Liver (tissue), 9 donors: ENCODE data around the gene DTX4. TPM values are rescaled to one million over a fixed set of nuclear protein-coding genes. Genes with fewer than 3 reads are reported as not detected.
A peak's percentile ranks its signal among the peaks of the same experiment; 100 is the strongest.

Experiments
- DNase-seq: peaks from one replicate; pipeline ENCODE4 v3.0.0-alpha.2; 2017; ENCODE audit warnings: low spot score
- H3K27ac ChIP-seq, 2 donors: one replicate each; pipeline ENCODE4 v1.7.0; 2013; ENCODE audit warnings: inconsistent platforms in 2 of 2, low read length in 2 of 2, control low read depth in 1 of 2, low read depth in 1 of 2, mild to moderate bottlenecking in 1 of 2
- H3K27me3 ChIP-seq, 4 donors: one replicate each; pipeline versions ENCODE4 v1.6.1 to v1.7.0; 2013; ENCODE audit warnings: low read length in 3 of 4, inconsistent platforms in 1 of 4, mild to moderate bottlenecking in 1 of 4, moderate library complexity in 1 of 4; ENCODE audit not compliant: control insufficient read depth in 4 of 4, insufficient read depth in 4 of 4
- H3K36me3 ChIP-seq, 4 donors: one replicate each; pipeline versions ENCODE4 v1.6.1 to v1.7.0; 2013; ENCODE audit warnings: low read length in 3 of 4, mild to moderate bottlenecking in 3 of 4, low read depth in 1 of 4, moderate library complexity in 1 of 4; ENCODE audit not compliant: control insufficient read depth in 4 of 4, insufficient read depth in 3 of 4
- H3K4me1 ChIP-seq, 4 donors: one replicate each; pipeline versions ENCODE4 v1.6.1 to v1.7.0; 2013; ENCODE audit warnings: low read length in 3 of 4, mild to moderate bottlenecking in 3 of 4, moderate library complexity in 1 of 4; ENCODE audit not compliant: control insufficient read depth in 4 of 4, insufficient read depth in 4 of 4
- H3K4me3 ChIP-seq, 3 donors: one replicate each; pipeline versions ENCODE4 v1.6.1 to v1.7.0; 2013; ENCODE audit warnings: low read length in 3 of 3, control low read depth in 1 of 3, low read depth in 1 of 3, mild to moderate bottlenecking in 1 of 3
- H3K9ac ChIP-seq, 2 donors: one replicate each; pipeline ENCODE4 v1.7.0; 2013; ENCODE audit warnings: low read length in 2 of 2, mild to moderate bottlenecking in 2 of 2, moderate library complexity in 2 of 2, control low read depth in 1 of 2, low read depth in 1 of 2
- H3K9me3 ChIP-seq, 4 donors: one replicate each; pipeline versions ENCODE4 v1.6.1 to v1.7.0; 2013; ENCODE audit warnings: low read length in 3 of 4; ENCODE audit not compliant: control insufficient read depth in 4 of 4
- ATF3 ChIP-seq: IDR thresholded peaks from 2 replicates; pipeline ENCODE4 v1.6.1; 2016; ENCODE audit warnings: antibody characterized with exemption
- EGR1 ChIP-seq, 2 donors: IDR thresholded peaks; 2 replicates each; pipeline ENCODE4 v1.6.1; 2016 to 2018; ENCODE audit warnings: antibody characterized with exemption in 2 of 2, low read depth in 2 of 2
- FOXA1 ChIP-seq: IDR thresholded peaks from 2 replicates; pipeline ENCODE4 v1.6.1; 2016; ENCODE audit warnings: antibody characterized with exemption
- FOXA2 ChIP-seq: IDR thresholded peaks from 2 replicates; pipeline ENCODE4 v1.6.1; 2016; ENCODE audit warnings: antibody characterized with exemption
- GABPA ChIP-seq, 2 donors: IDR thresholded peaks in 1 of 2; conservative IDR thresholded peaks in 1 of 2; 2 replicates each; pipeline ENCODE4 v1.6.1; 2016; ENCODE audit warnings: antibody characterized with exemption in 2 of 2, mild to moderate bottlenecking in 1 of 2, moderate library complexity in 1 of 2
- HNF4A ChIP-seq, 2 donors: conservative IDR thresholded peaks; 2 replicates each; pipeline ENCODE4 v1.6.1; 2016; ENCODE audit warnings: antibody characterized with exemption in 2 of 2, mild to moderate bottlenecking in 2 of 2
- HNF4G ChIP-seq: IDR thresholded peaks from 2 replicates; pipeline ENCODE4 v1.6.1; 2016; ENCODE audit warnings: antibody characterized with exemption
- JUND ChIP-seq, 2 donors: IDR thresholded peaks; 2 replicates each; pipeline ENCODE4 v1.6.1; 2016; ENCODE audit warnings: antibody characterized with exemption in 2 of 2
- NR2F2 ChIP-seq: IDR thresholded peaks from 2 replicates; pipeline ENCODE4 v1.6.1; 2016; ENCODE audit warnings: antibody characterized with exemption
- RAD21 ChIP-seq, 2 donors: IDR thresholded peaks; 2 replicates each; pipeline ENCODE4 v1.6.1; 2016; ENCODE audit warnings: antibody characterized with exemption in 2 of 2, mild to moderate bottlenecking in 2 of 2
- REST ChIP-seq: IDR thresholded peaks from 2 replicates; pipeline ENCODE4 v1.6.1; 2016; ENCODE audit warnings: antibody characterized with exemption, mild to moderate bottlenecking
- RXRA ChIP-seq, 2 donors: IDR thresholded peaks; 2 replicates each; pipeline ENCODE4 v1.6.1; 2017 to 2018; ENCODE audit warnings: antibody characterized with exemption in 2 of 2, mild to moderate bottlenecking in 1 of 2
- SP1 ChIP-seq: IDR thresholded peaks from 2 replicates; pipeline ENCODE4 v1.6.1; 2018; ENCODE audit warnings: antibody characterized with exemption, mild to moderate bottlenecking
- TAF1 ChIP-seq: conservative IDR thresholded peaks from 2 replicates; pipeline ENCODE4 v1.6.1; 2016; ENCODE audit warnings: antibody characterized with exemption, mild to moderate bottlenecking
- YY1 ChIP-seq: IDR thresholded peaks from 2 replicates; pipeline ENCODE4 v1.6.1; 2016; ENCODE audit warnings: antibody characterized with exemption, mild to moderate bottlenecking
- whole genome bisulfite sequencing: extraction: QIAGEN DNeasy Blood & Tissue Kit; methylation state at CpG from one replicate; pipeline ENCODE4 v1.1.7; 2013; 5-methylcytosine and 5-hydroxymethylcytosine counted together
- polyA plus RNA-seq, 2 donors: library from polyadenylated mRNA; stranded (reverse) in 1 of 2; unstranded in 1 of 2; fragments of 200-250 nt in 1 of 2; fragments of >200 nt in 1 of 2; fragmentation: Nextera tagmentation in 1 of 2; extraction: Ambion mirVana in 1 of 2; gene quantifications; one replicate each; pipeline versions ENCODE4 v1.2.1 to v1.2.3, GENCODE V29; 2013 to 2015
- total RNA-seq, 2 donors: library from RNA; depleted of rRNA; stranded (reverse); fragments of >200 nt; gene quantifications; one replicate each; pipeline ENCODE4 v1.2.3, GENCODE V29; 2014
- TF ChIP-seq, protein P1 (sequence below): IDR thresholded peaks from 2 replicates; pipeline ENCODE4 v1.6.1; 2016; ENCODE audit warnings: antibody characterized with exemption
- TF ChIP-seq, protein P2 (sequence below): IDR thresholded peaks from 2 replicates; pipeline ENCODE4 v1.6.1; 2016; ENCODE audit warnings: antibody characterized with exemption
- TF ChIP-seq, protein P3 (sequence below): fragments of 150-350 bp; IDR thresholded peaks from 2 replicates; pipeline ENCODE4 v1.5.1; 2017; ENCODE audit warnings: improper control_type of control experiment, low read depth, low read length; ENCODE audit not compliant: missing input control
- donor health status: healthy.
- donor health status: healthy.
- donor health status: healthy.
- donor health status: healthy.
- donor health status: healthy.

Gene DTX4
- total and polyA plus RNA-seq, 4 donors, result 7.5 to 21.4 (median 14.3) TPM

- Histone ChIP-seq H3K9me3 (no peaks in the 10 kb centered on the region), H3K27me3 (no peaks in the 10 kb centered on the region), H3K4me1 (peaks cover 9 to 34% (median 21%) of the 10 kb centered on the region in 4 donors), H3K36me3 (peaks cover 6 to 52% (median 33%) of the 10 kb centered on the region in 4 donors), H3K27ac (no peak overlapping the region), H3K9ac (no peak overlapping the region), H3K4me3 (no peak overlapping the region)
- no peak for TF ChIP-seq HNF4A (conservative IDR thresholded peaks at IDR 0.05)
- TF ChIP-seq NR2F2, result no peak
- TF ChIP-seq, protein P1, sequence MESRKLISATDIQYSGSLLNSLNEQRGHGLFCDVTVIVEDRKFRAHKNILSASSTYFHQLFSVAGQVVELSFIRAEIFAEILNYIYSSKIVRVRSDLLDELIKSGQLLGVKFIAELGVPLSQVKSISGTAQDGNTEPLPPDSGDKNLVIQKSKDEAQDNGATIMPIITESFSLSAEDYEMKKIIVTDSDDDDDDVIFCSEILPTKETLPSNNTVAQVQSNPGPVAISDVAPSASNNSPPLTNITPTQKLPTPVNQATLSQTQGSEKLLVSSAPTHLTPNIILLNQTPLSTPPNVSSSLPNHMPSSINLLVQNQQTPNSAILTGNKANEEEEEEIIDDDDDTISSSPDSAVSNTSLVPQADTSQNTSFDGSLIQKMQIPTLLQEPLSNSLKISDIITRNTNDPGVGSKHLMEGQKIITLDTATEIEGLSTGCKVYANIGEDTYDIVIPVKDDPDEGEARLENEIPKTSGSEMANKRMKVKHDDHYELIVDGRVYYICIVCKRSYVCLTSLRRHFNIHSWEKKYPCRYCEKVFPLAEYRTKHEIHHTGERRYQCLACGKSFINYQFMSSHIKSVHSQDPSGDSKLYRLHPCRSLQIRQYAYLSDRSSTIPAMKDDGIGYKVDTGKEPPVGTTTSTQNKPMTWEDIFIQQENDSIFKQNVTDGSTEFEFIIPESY, result no peak
- TF ChIP-seq RAD21 (IDR thresholded peaks at IDR 0.05), result no peak
- no peak for TF ChIP-seq ATF3
- TF ChIP-seq HNF4G, result no peak
- WGBS, result 89% methylated on average over 4 of the region's 4 CpGs
- no peak for DNase-seq
Measured at GRCh38 chr11:59195586-59195985, 23.7 kb downstream of the DTX4 start.

DNA sequence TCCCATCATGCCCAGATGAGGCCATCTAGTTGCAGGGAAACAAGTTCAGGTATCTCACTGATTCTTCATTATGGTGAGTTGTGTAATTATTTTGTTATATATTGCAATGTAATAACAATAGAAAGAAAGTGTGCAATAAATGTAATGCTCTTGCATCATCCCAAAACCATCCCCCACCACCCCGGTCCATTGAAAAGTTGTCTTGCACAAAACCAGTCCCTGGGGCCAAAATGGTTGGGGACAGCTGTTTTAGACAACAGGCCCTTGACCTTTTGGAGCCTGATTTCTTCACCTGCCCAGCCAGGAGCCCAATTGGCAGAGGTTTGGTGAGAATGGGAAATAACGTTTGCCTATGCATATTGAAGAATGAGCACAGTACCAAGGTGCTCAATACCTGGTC is 24.8 kb downstream of the DTX4 start:
- WGBS, result 37% methylated on average over 2 of the region's 2 CpGs
- peak overlapping the region in 1 of 2 donors; percentile 36 for H3K27ac ChIP-seq
- H3K36me3 ChIP-seq, result peaks cover 8 to 58% (median 36%) of the 10 kb centered on the region in 4 donors
- DNase-seq, result no peak
- H3K4me3 ChIP-seq, result no peak overlapping the region
- no peak overlapping the region for H3K9ac ChIP-seq
- TF ChIP-seq JUND (IDR thresholded peaks at IDR 0.05), result peak in 1 of 2 donors; percentile 33
- peak; percentile 22 for TF ChIP-seq FOXA2
- no peak for TF ChIP-seq HNF4G
- TF ChIP-seq, protein P2, sequence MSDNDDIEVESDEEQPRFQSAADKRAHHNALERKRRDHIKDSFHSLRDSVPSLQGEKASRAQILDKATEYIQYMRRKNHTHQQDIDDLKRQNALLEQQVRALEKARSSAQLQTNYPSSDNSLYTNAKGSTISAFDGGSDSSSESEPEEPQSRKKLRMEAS, result peak; percentile 53
- no peak for TF ChIP-seq REST
- TF ChIP-seq FOXA1, result no peak
- peak; percentile 50 for TF ChIP-seq YY1
- no peak for TF ChIP-seq TAF1
- TF ChIP-seq RXRA (IDR thresholded peaks at IDR 0.05), result peak; percentile 72 to 83
- TF ChIP-seq GABPA (IDR thresholded peaks at IDR 0.05 in 1 of 2, conservative IDR thresholded peaks at IDR 0.05 in 1 of 2), result no peak
- TF ChIP-seq, protein P3, sequence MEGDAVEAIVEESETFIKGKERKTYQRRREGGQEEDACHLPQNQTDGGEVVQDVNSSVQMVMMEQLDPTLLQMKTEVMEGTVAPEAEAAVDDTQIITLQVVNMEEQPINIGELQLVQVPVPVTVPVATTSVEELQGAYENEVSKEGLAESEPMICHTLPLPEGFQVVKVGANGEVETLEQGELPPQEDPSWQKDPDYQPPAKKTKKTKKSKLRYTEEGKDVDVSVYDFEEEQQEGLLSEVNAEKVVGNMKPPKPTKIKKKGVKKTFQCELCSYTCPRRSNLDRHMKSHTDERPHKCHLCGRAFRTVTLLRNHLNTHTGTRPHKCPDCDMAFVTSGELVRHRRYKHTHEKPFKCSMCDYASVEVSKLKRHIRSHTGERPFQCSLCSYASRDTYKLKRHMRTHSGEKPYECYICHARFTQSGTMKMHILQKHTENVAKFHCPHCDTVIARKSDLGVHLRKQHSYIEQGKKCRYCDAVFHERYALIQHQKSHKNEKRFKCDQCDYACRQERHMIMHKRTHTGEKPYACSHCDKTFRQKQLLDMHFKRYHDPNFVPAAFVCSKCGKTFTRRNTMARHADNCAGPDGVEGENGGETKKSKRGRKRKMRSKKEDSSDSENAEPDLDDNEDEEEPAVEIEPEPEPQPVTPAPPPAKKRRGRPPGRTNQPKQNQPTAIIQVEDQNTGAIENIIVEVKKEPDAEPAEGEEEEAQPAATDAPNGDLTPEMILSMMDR, result no peak
- peak in 1 of 2 donors; percentile 16 for TF ChIP-seq RAD21 (IDR thresholded peaks at IDR 0.05)
- peak; percentile 67 for TF ChIP-seq ATF3
- no peak for TF ChIP-seq NR2F2
- TF ChIP-seq SP1, result peak; percentile 38
- TF ChIP-seq EGR1 (IDR thresholded peaks at IDR 0.05; ENCODE audit: low read depth in 2 of 2), result peak in 1 of 2 donors; percentile 29
- peak; percentile 71 to 82 for TF ChIP-seq HNF4A (conservative IDR thresholded peaks at IDR 0.05)
- TF ChIP-seq, protein P1, result no peak
- H3K4me1 ChIP-seq, result peaks cover 6 to 22% (median 13%) of the 10 kb centered on the region in 4 donors
- no peaks in the 10 kb centered on the region for H3K27me3 ChIP-seq
- no peaks in the 10 kb centered on the region for H3K9me3 ChIP-seq
